HepG2 (cell line): ENCODE data around the gene MTFR1L. TPM values are rescaled to one million over a fixed set of nuclear protein-coding genes. Genes with fewer than 3 reads are reported as not detected.

Source experiments
- ATAC-seq: fragments of 200-7000 bp; cut with Tn5 transposase; 3 replicates; pipeline ENCODE4 v1.9.1; 2020; ENCODE audit warnings: mild to moderate bottlenecking, moderate library complexity
- BruUV-seq: library from RNA; stranded (reverse); fragments of 400-500 nt; replicated peaks from 2 replicates; lab custom pipeline; 2021; lab: Mats Ljungman, UMichigan
- CTCF ChIA-PET: fragments of 300-600 bp; formaldehyde crosslinking; extraction: SDS; loops from one replicate; lab custom pipeline; 2021; ENCODE audit warnings: low total read pairs, inconsistent platforms, low intra/inter-chr PET ratio; lab: Yijun Ruan, JAX
- POLR2A ChIA-PET: fragments of 350-600 bp; sonication (Branson Sonifier 250); formaldehyde crosslinking; loops from one replicate; lab custom pipeline; 2020; ENCODE audit warnings: antibody characterized with exemption, inconsistent platforms; lab: Yijun Ruan, JAX
- DNase-seq: peaks from one replicate; pipeline ENCODE4 v3.0.0-alpha.2; 2015; ENCODE audit warnings: low spot score
- FAIRE-seq: peaks from 3 replicates; lab custom pipeline; 2011; peaks lifted over from hg19 to GRCh38; lab: Jason Lieb, UNC
- H2AFZ ChIP-seq: one replicate; pipeline ENCODE4 v1.6.1; 2011; ENCODE audit warnings: low read length, inconsistent platforms
- H3K27ac ChIP-seq: fragments of 300-600 bp; 3 replicates; pipeline ENCODE4 v1.8.0; 2011; ENCODE audit warnings: mixed run types, mild to moderate bottlenecking, mixed read lengths, low read length, inconsistent platforms; ENCODE audit not compliant: insufficient read depth; ENCODE audit errors: extremely low read length
- H3K27me3 ChIP-seq, 2 experiments: fragments of 200-600 bp in 1 of 2; 2 replicates in 1 of 2; 3 replicates in 1 of 2; pipeline versions ENCODE4 v1.6.0 to v1.8.0; 2011; ENCODE audit warnings: low read length in 2 of 2, mild to moderate bottlenecking in 2 of 2, moderate library complexity in 2 of 2, inconsistent platforms in 1 of 2; ENCODE audit not compliant: insufficient read depth in 2 of 2, control insufficient read depth in 1 of 2
- H3K36me3 ChIP-seq, 2 experiments: fragments of 200-600 bp in 1 of 2; replicated peaks in 1 of 2; 2 replicates in 1 of 2; 3 replicates in 1 of 2; pipeline versions ENCODE4 v1.5.1 to v1.8.0; 2011; ENCODE audit warnings: low read length in 2 of 2, inconsistent platforms in 1 of 2; ENCODE audit not compliant: insufficient read depth in 2 of 2, control insufficient read depth in 1 of 2
- H3K4me1 ChIP-seq: 2 replicates; pipeline ENCODE4 v1.5.1; 2012; ENCODE audit warnings: low read length, inconsistent platforms; ENCODE audit not compliant: insufficient read depth
- H3K4me2 ChIP-seq: 2 replicates; pipeline ENCODE4 v1.6.0; 2011; ENCODE audit warnings: low read depth, low read length, inconsistent platforms
- H3K4me3 ChIP-seq, 3 experiments: fragments of 200-600 bp in 1 of 3; sonication (generic), shearing (Covaris generic) in 1 of 3; replicated peaks in 1 of 3; 2 replicates each; pipeline ENCODE4 v1.5.1; 2011 to 2016; ENCODE audit warnings: low read length in 3 of 3, inconsistent platforms in 2 of 3, low read depth in 2 of 3, mild to moderate bottlenecking in 2 of 3, control low read depth in 1 of 3, mixed read lengths in 1 of 3; ENCODE audit not compliant: insufficient read depth in 1 of 3
- H3K79me2 ChIP-seq: one replicate; pipeline ENCODE4 v1.6.1; 2011; ENCODE audit warnings: low read length, inconsistent platforms; ENCODE audit not compliant: insufficient read depth
- H3K9ac ChIP-seq: 2 replicates; pipeline ENCODE4 v1.6.0; 2011; ENCODE audit warnings: mild to moderate bottlenecking, low read depth, low read length, inconsistent platforms; ENCODE audit not compliant: insufficient read depth
- H3K9me3 ChIP-seq: 2 replicates; pipeline ENCODE4 v1.5.1; 2012; ENCODE audit warnings: mild to moderate bottlenecking, low read length
- H4K20me1 ChIP-seq: 2 replicates; pipeline ENCODE4 v1.6.0; 2011; ENCODE audit warnings: inconsistent platforms, mild to moderate bottlenecking, low read length, moderate library complexity; ENCODE audit not compliant: insufficient read depth
- PITX1 ChIP-seq: sonication (generic); formaldehyde crosslinking; IDR thresholded peaks from 2 replicates; pipeline ENCODE4 v1.5.1; 2020; ENCODE audit warnings: mild to moderate bottlenecking, missing genetic modification reagents
- POLR2AphosphoS5 ChIP-seq: IDR thresholded peaks from 2 replicates; pipeline ENCODE4 v1.6.1; 2012; ENCODE audit warnings: low read depth, low read length
- SP4 ChIP-seq: sonication (generic); formaldehyde crosslinking; IDR thresholded peaks from 2 replicates; pipeline ENCODE4 v1.8.1; 2023; ENCODE audit warnings: mild to moderate bottlenecking, missing genetic modification reagents
- ZBTB21 ChIP-seq: sonication (generic); formaldehyde crosslinking; IDR thresholded peaks from 2 replicates; pipeline ENCODE4 v1.4.0; 2020; ENCODE audit warnings: missing genetic modification reagents
- ZNF329 ChIP-seq: sonication (generic); formaldehyde crosslinking; IDR thresholded peaks from 2 replicates; pipeline ENCODE4 v1.9.0; 2021; ENCODE audit warnings: low read depth, mild to moderate bottlenecking, missing genetic modification reagents
- ZNF34 ChIP-seq: sonication (generic); formaldehyde crosslinking; IDR thresholded peaks from 2 replicates; pipeline ENCODE4 v1.4.0; 2020; ENCODE audit warnings: mild to moderate bottlenecking, missing genetic modification reagents, borderline replicate concordance
- ZNF646 ChIP-seq: sonication (generic); formaldehyde crosslinking; IDR thresholded peaks from 2 replicates; pipeline ENCODE4 v1.9.0; 2021; ENCODE audit warnings: mild to moderate bottlenecking, missing genetic modification reagents
- ZNF687 ChIP-seq: sonication (generic); formaldehyde crosslinking; IDR thresholded peaks from 2 replicates; pipeline ENCODE4 v1.5.1; 2020; ENCODE audit warnings: mild to moderate bottlenecking, missing genetic modification reagents, moderate library complexity
- WGBS: methylation state at CpG from one replicate; pipeline ENCODE4 v1.1.6; 2017; ENCODE audit warnings: low lambda C conversion rate; 5-methylcytosine and 5-hydroxymethylcytosine counted together
- in situ Hi-C: cut with HindIII; loops from 2 replicates; pipeline ENCODE4 v1.10.0; 2017; ENCODE audit warnings: low pct_unique_long_range_greater_than_20kb; ENCODE audit not compliant: extremely low pct_ligation_motif_present
- intact Hi-C: fragments of 100-400 bp; cut with micrococcal nuclease; formaldehyde crosslinking; loops from one replicate; pipeline ENCODE4 v1.10.0; 2022; ENCODE audit not compliant: unreplicated experiment
- polyA plus RNA-seq, 8 experiments: library from polyadenylated mRNA; depleted of rRNA in 3 of 8; stranded (reverse) in 7 of 8; unstranded in 1 of 8; fragments of >200 nt; fragmentation: Illumina TruSeq in 4 of 8; extraction: Trizol in 4 of 8; gene quantifications; 2 replicates each; pipeline versions ENCODE4 v1.2.1 to v1.2.3, GENCODE V29; 2011 to 2016; ENCODE audit warnings: low read depth in 4 of 8, missing spikeins in 1 of 8, mixed read lengths in 1 of 8; ENCODE audit not compliant: insufficient read depth in 1 of 8
- total RNA-seq, 5 experiments: library from RNA; depleted of rRNA; stranded (reverse); fragments of >200 nt; fragmentation: Illumina TruSeq; extraction: Trizol; gene quantifications; 2 replicates each; pipeline ENCODE4 v1.2.3, GENCODE V29; 2016; ENCODE audit warnings: low read depth in 1 of 5
- TF ChIP-seq, protein P1 (sequence below): sonication (generic); formaldehyde crosslinking; IDR thresholded peaks from 2 replicates; pipeline ENCODE4 v1.9.0; 2021; ENCODE audit warnings: missing genetic modification reagents, mild to moderate bottlenecking, borderline replicate concordance
- TF ChIP-seq, protein P2 (sequence below): IDR thresholded peaks from 2 replicates; pipeline ENCODE4 v1.6.1; 2016; ENCODE audit warnings: mild to moderate bottlenecking, missing biosample characterization, missing genetic modification reagents

The MTFR1L gene
- total and polyA plus RNA-seq, 2 of the 13 experiments (the other 11 are each of a cell fraction or from before 2014, with no cell fraction given): 38.0 to 55.7 TPM

GRCh38 chr1:25869909-25870606 lies 50.3 kb downstream of the MTFR1L start:
- no peak for FAIRE-seq
- Histone ChIP-seq H3K9me3 (no peaks in the 10 kb centered on the region), H3K4me3 (no peak overlapping the region; a peak in 1 of 6 replicates), H2AFZ (no peak overlapping the region), H3K36me3 (no peaks in the 10 kb centered on the region), H3K27ac (peak overlapping the region; percentile 76), H3K9ac (no peak overlapping the region), H3K4me2 (peak overlapping the region; percentile 81), H3K27me3 (no peaks in the 10 kb centered on the region; a peak in 1 of 5 replicates), H3K4me1 (peaks cover 89% of the 10 kb centered on the region), H4K20me1 (no peaks in the 10 kb centered on the region), H3K79me2 (peaks cover 22% of the 10 kb centered on the region)
- no peak for ATAC-seq
- BruUV-seq: no TSS peak
- POLR2A ChIA-PET: interaction anchor here (1.0 kb wide), 1 partner anchor 8 kb away, joined by 4 read pairs; no protein-coding TSS in a partner anchor
- WGBS: 59% methylated on average over 4 of the region's 6 CpGs
- intact Hi-C loops: no loop called here
- CTCF ChIA-PET: no interaction called here
- DNase-seq: no peak
- in situ Hi-C loops: no loop called here
- TF ChIP-seq SP4: peak; percentile 33; the same call in 1 of the 2 replicates
- TF ChIP-seq POLR2AphosphoS5: 0 out of 2 replicates have a peak, but pooled peaks have one; percentile 25
- no peak for TF ChIP-seq ZNF34
- no peak for TF ChIP-seq ZNF646
- TF ChIP-seq ZNF687 (CRISPR knock-in tag): peak; percentile 68
- TF ChIP-seq PITX1: peak; percentile 41; the same call in 1 of the 2 replicates
- TF ChIP-seq ZNF329: no peak
- no peak for TF ChIP-seq ZBTB21 (CRISPR knock-in tag)
- TF ChIP-seq, protein P1, sequence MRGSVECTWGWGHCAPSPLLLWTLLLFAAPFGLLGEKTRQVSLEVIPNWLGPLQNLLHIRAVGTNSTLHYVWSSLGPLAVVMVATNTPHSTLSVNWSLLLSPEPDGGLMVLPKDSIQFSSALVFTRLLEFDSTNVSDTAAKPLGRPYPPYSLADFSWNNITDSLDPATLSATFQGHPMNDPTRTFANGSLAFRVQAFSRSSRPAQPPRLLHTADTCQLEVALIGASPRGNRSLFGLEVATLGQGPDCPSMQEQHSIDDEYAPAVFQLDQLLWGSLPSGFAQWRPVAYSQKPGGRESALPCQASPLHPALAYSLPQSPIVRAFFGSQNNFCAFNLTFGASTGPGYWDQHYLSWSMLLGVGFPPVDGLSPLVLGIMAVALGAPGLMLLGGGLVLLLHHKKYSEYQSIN (CRISPR knock-in tag): no peak
- TF ChIP-seq, protein P2, sequence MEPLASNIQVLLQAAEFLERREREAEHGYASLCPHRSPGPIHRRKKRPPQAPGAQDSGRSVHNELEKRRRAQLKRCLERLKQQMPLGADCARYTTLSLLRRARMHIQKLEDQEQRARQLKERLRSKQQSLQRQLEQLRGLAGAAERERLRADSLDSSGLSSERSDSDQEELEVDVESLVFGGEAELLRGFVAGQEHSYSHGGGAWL (CRISPR knock-in tag): no peak
